Smooth muscle cell (in vitro differentiated cells): Measurements from ENCODE around the gene NACC1. TPM values are rescaled to one million over a fixed set of nuclear protein-coding genes. Genes with fewer than 3 reads are reported as not detected.

Experiments
- DNase-seq: peaks from one replicate; lab custom pipeline; 2025; ENCODE audit not compliant: unreplicated experiment; lab: John Stamatoyannopoulos, UW
- H2AFZ ChIP-seq: fragments of 200-600 bp; sonication (generic); 2 replicates; pipeline ENCODE4 v1.6.0; 2016; ENCODE audit warnings: antibody characterized with exemption, low read depth, mild to moderate bottlenecking
- H3F3A ChIP-seq: fragments of 200-600 bp; sonication (generic); 2 replicates; pipeline ENCODE4 v1.6.0; 2017; ENCODE audit warnings: antibody characterized with exemption, low read depth
- H3K27ac ChIP-seq: fragments of 200-600 bp; sonication (generic); 2 replicates; pipeline ENCODE4 v1.5.1; 2016; ENCODE audit warnings: low read depth, mild to moderate bottlenecking
- H3K27me3 ChIP-seq: fragments of 200-600 bp; sonication (generic); 2 replicates; pipeline ENCODE4 v1.6.1; 2016; ENCODE audit warnings: low read depth, mild to moderate bottlenecking
- H3K36me3 ChIP-seq: fragments of 200-600 bp; sonication (generic); 2 replicates; pipeline ENCODE4 v1.5.1; 2016; ENCODE audit warnings: low read depth
- H3K4me1 ChIP-seq: fragments of 200-600 bp; sonication (generic); 2 replicates; pipeline ENCODE4 v1.5.1; 2016; ENCODE audit warnings: low read depth
- H3K4me2 ChIP-seq: fragments of 200-600 bp; sonication (generic); 2 replicates; pipeline ENCODE4 v1.6.0; 2016; ENCODE audit warnings: mild to moderate bottlenecking
- H3K4me3 ChIP-seq: fragments of 200-600 bp; sonication (generic); 2 replicates; pipeline ENCODE4 v1.5.1; 2016; ENCODE audit warnings: mild to moderate bottlenecking
- H3K79me2 ChIP-seq: fragments of 200-600 bp; sonication (generic); 2 replicates; pipeline ENCODE4 v1.6.0; 2016; ENCODE audit warnings: low read depth, mild to moderate bottlenecking
- H3K9ac ChIP-seq: fragments of 200-600 bp; sonication (generic); 2 replicates; pipeline ENCODE4 v1.6.0; 2016; ENCODE audit warnings: low read depth
- H3K9me3 ChIP-seq: fragments of 200-600 bp; sonication (generic); replicated peaks from 2 replicates; pipeline ENCODE4 v1.5.1; 2016; ENCODE audit warnings: low read depth
- H4K20me1 ChIP-seq: fragments of 200-600 bp; sonication (generic); 2 replicates; pipeline ENCODE4 v1.6.0; 2016; ENCODE audit warnings: low read depth
- CTCF ChIP-seq: fragments of 200-600 bp; sonication (generic); IDR thresholded peaks from 2 replicates; pipeline ENCODE4 v1.5.1; 2017; ENCODE audit warnings: borderline replicate concordance, mild to moderate bottlenecking, antibody characterized with exemption; ENCODE audit not compliant: insufficient read depth, poor library complexity, severe bottlenecking
- WGBS: methylation state at CpG from one replicate; pipeline ENCODE4 v1.1.7; 2016; ENCODE audit warnings: low lambda C conversion rate; 5-methylcytosine and 5-hydroxymethylcytosine counted together
- polyA plus RNA-seq: library from polyadenylated mRNA; unstranded; fragments of >200 nt; fragmentation: Nextera tagmentation; extraction: Ambion mirVana; gene quantifications from 2 replicates; pipeline ENCODE4 v1.2.1, GENCODE V29; 2016
- total RNA-seq: library from RNA; depleted of rRNA; stranded (reverse); fragments of >200 nt; gene quantifications from 2 replicates; pipeline ENCODE4 v1.2.3, GENCODE V29; 2014

NACC1 gene
- total and polyA plus RNA-seq, 2 experiments from 2014 or later, result 9.9 to 44.6 TPM

GRCh38 chr19:13074378-13074777 is 43.7 kb upstream of the NACC1 start:
- Histone ChIP-seq H3K27ac (no peak overlapping the region), H2AFZ (no peak overlapping the region), H3K27me3 (no peaks in the 10 kb centered on the region), H3K4me3 (no peak overlapping the region), H3K4me1 (no peaks in the 10 kb centered on the region), H3F3A (no peaks in the 10 kb centered on the region), H3K9me3 (no peaks in the 10 kb centered on the region), H4K20me1 (no peaks in the 10 kb centered on the region), H3K4me2 (no peak overlapping the region), H3K79me2 (no peaks in the 10 kb centered on the region), H3K36me3 (no peaks in the 10 kb centered on the region), H3K9ac (no peak overlapping the region)
- TF ChIP-seq CTCF, result no peak
- DNase-seq, result no peak
- 90% methylated on average over 4 of the region's 4 CpGs for WGBS

GRCh38 chr19:13076320-13076719 is 41.7 kb upstream of the NACC1 start:
- H3K9me3 ChIP-seq, result no peaks in the 10 kb centered on the region
- no peak overlapping the region for H3K4me3 ChIP-seq
- H3K4me2 ChIP-seq, result no peak overlapping the region
- no peak for DNase-seq
- H3K27ac ChIP-seq, result no peak overlapping the region
- H3K79me2 ChIP-seq, result no peaks in the 10 kb centered on the region
- no peaks in the 10 kb centered on the region for H3K27me3 ChIP-seq
- H2AFZ ChIP-seq, result no peak overlapping the region
- no peaks in the 10 kb centered on the region for H4K20me1 ChIP-seq
- TF ChIP-seq CTCF, result no peak
- H3K4me1 ChIP-seq, result no peaks in the 10 kb centered on the region
- 82% methylated on average over 8 of the region's 8 CpGs for WGBS
- H3K36me3 ChIP-seq, result no peaks in the 10 kb centered on the region
- H3K9ac ChIP-seq, result no peak overlapping the region
- H3F3A ChIP-seq, result no peaks in the 10 kb centered on the region

- Histone ChIP-seq H3K4me1 (no peaks in the 10 kb centered on the region), H3K27ac (no peak overlapping the region), H3K36me3 (no peaks in the 10 kb centered on the region), H3F3A (no peaks in the 10 kb centered on the region), H3K4me2 (no peak overlapping the region), H2AFZ (no peak overlapping the region), H3K4me3 (no peak overlapping the region), H3K9ac (no peak overlapping the region), H4K20me1 (no peaks in the 10 kb centered on the region), H3K27me3 (no peaks in the 10 kb centered on the region), H3K79me2 (no peaks in the 10 kb centered on the region), H3K9me3 (no peaks in the 10 kb centered on the region)
- no peak for DNase-seq
- 82% methylated on average over 6 of the region's 6 CpGs for WGBS
- TF ChIP-seq CTCF, result no peak
These were observed 41.3 kb upstream of the NACC1 start for GRCh38 chr19:13076787-13077186.

GRCh38 chr19:13077240-13077639 is 40.8 kb upstream of the NACC1 start:
- no peak for TF ChIP-seq CTCF
- no peaks in the 10 kb centered on the region for H3K27me3 ChIP-seq
- no peaks in the 10 kb centered on the region for H4K20me1 ChIP-seq
- H3K79me2 ChIP-seq, result no peaks in the 10 kb centered on the region
- H3F3A ChIP-seq, result no peaks in the 10 kb centered on the region
- no peaks in the 10 kb centered on the region for H3K4me1 ChIP-seq
- no peak for DNase-seq
- H3K9ac ChIP-seq, result no peak overlapping the region
- H3K36me3 ChIP-seq, result no peaks in the 10 kb centered on the region
- H3K4me3 ChIP-seq, result no peak overlapping the region
- H2AFZ ChIP-seq, result no peak overlapping the region
- H3K4me2 ChIP-seq, result no peak overlapping the region
- no peak overlapping the region for H3K27ac ChIP-seq
- WGBS, result 79% methylated on average over 11 of the region's 11 CpGs
- no peaks in the 10 kb centered on the region for H3K9me3 ChIP-seq
